ENCODE data around the gene PRR7.
"Not testable (repeated sequence)": the region's sequence is repeated elsewhere in the genome, so short reads cannot be mapped to it uniquely, and the experiment has no call there.

PRR7 gene

GRCh38 chr5:177478711-177479646 is 32.4 kb downstream of the PRR7 start:
- Histone ChIP-seq H3K27me3 (ENCODE audit: control insufficient read depth, insufficient read depth, low read length, poor library complexity, severe bottlenecking) (no peaks in the 10 kb centered on the region), H3K4me3 (ENCODE audit: insufficient read depth, low read depth, low read length) (no peak overlapping the region), H3K36me3 (ENCODE audit: control insufficient read depth, insufficient read depth, low read length) (peaks cover 6% of the 10 kb centered on the region), H3K27ac (ENCODE audit: insufficient read depth, low read depth, low read length, poor library complexity, severe bottlenecking) (no peak overlapping the region), H3K9me3 (ENCODE audit: control insufficient read depth, low read length) (no peaks in the 10 kb centered on the region), H3K4me1 (ENCODE audit: control insufficient read depth, insufficient read depth, low read length) (peaks cover 9% of the 10 kb centered on the region)
- 87 to 89% methylated on average over 18 of the region's 18 CpGs for WGBS, 2 experiments

GRCh38 chr5:177479774-177480173 is 33.2 kb downstream of the PRR7 start:
- Histone ChIP-seq H3K36me3 (ENCODE audit: control insufficient read depth, insufficient read depth, low read length) (peaks cover 10% of the 10 kb centered on the region), H3K27ac (ENCODE audit: insufficient read depth, low read depth, low read length, poor library complexity, severe bottlenecking) (peak overlapping the region; percentile 67), H3K9me3 (ENCODE audit: control insufficient read depth, low read length) (no peaks in the 10 kb centered on the region), H3K27me3 (ENCODE audit: control insufficient read depth, insufficient read depth, low read length, poor library complexity, severe bottlenecking) (no peaks in the 10 kb centered on the region), H3K4me3 (ENCODE audit: insufficient read depth, low read depth, low read length) (no peak overlapping the region), H3K4me1 (ENCODE audit: control insufficient read depth, insufficient read depth, low read length) (peaks cover 4% of the 10 kb centered on the region)
- 92 to 94% methylated on average over 14 of the region's 14 CpGs for WGBS, 2 experiments

- Histone ChIP-seq H3K4me3 (ENCODE audit: insufficient read depth, low read depth, low read length) (no peak overlapping the region), H3K36me3 (ENCODE audit: control insufficient read depth, insufficient read depth, low read length) (peaks cover 22% of the 10 kb centered on the region), H3K27ac (ENCODE audit: insufficient read depth, low read depth, low read length, poor library complexity, severe bottlenecking) (no peak overlapping the region), H3K27me3 (ENCODE audit: control insufficient read depth, insufficient read depth, low read length, poor library complexity, severe bottlenecking) (no peaks in the 10 kb centered on the region), H3K4me1 (ENCODE audit: control insufficient read depth, insufficient read depth, low read length) (no peaks in the 10 kb centered on the region), H3K9me3 (ENCODE audit: control insufficient read depth, low read length) (no peaks in the 10 kb centered on the region)
- WGBS, 2 experiments, result 91 to 94% methylated on average over 10 of the region's 10 CpGs
Measured at GRCh38 chr5:177482359-177482795, 35.8 kb downstream of the PRR7 start.

GRCh38 chr5:177483042-177483441 is 36.4 kb downstream of the PRR7 start:
- Histone ChIP-seq H3K36me3 (ENCODE audit: control insufficient read depth, insufficient read depth, low read length) (peaks cover 29% of the 10 kb centered on the region), H3K27ac (ENCODE audit: insufficient read depth, low read depth, low read length, poor library complexity, severe bottlenecking) (no peak overlapping the region), H3K9me3 (ENCODE audit: control insufficient read depth, low read length) (no peaks in the 10 kb centered on the region), H3K4me3 (ENCODE audit: insufficient read depth, low read depth, low read length) (no peak overlapping the region), H3K27me3 (ENCODE audit: control insufficient read depth, insufficient read depth, low read length, poor library complexity, severe bottlenecking) (no peaks in the 10 kb centered on the region), H3K4me1 (ENCODE audit: control insufficient read depth, insufficient read depth, low read length) (no peaks in the 10 kb centered on the region)
- 96 to 97% methylated on average over 9 of the region's 9 CpGs for WGBS, 2 experiments

GRCh38 chr5:177483994-177484901 is 37.6 kb downstream of the PRR7 start:
- Histone ChIP-seq H3K9me3 (ENCODE audit: control insufficient read depth, low read length) (no peaks in the 10 kb centered on the region), H3K4me3 (ENCODE audit: insufficient read depth, low read depth, low read length) (no peak overlapping the region), H3K27me3 (ENCODE audit: control insufficient read depth, insufficient read depth, low read length, poor library complexity, severe bottlenecking) (no peaks in the 10 kb centered on the region), H3K27ac (ENCODE audit: insufficient read depth, low read depth, low read length, poor library complexity, severe bottlenecking) (no peak overlapping the region), H3K36me3 (ENCODE audit: control insufficient read depth, insufficient read depth, low read length) (peaks cover 40% of the 10 kb centered on the region), H3K4me1 (ENCODE audit: control insufficient read depth, insufficient read depth, low read length) (no peaks in the 10 kb centered on the region)
- 95% methylated on average over 22 of the region's 22 CpGs for WGBS, 2 experiments

DNA sequence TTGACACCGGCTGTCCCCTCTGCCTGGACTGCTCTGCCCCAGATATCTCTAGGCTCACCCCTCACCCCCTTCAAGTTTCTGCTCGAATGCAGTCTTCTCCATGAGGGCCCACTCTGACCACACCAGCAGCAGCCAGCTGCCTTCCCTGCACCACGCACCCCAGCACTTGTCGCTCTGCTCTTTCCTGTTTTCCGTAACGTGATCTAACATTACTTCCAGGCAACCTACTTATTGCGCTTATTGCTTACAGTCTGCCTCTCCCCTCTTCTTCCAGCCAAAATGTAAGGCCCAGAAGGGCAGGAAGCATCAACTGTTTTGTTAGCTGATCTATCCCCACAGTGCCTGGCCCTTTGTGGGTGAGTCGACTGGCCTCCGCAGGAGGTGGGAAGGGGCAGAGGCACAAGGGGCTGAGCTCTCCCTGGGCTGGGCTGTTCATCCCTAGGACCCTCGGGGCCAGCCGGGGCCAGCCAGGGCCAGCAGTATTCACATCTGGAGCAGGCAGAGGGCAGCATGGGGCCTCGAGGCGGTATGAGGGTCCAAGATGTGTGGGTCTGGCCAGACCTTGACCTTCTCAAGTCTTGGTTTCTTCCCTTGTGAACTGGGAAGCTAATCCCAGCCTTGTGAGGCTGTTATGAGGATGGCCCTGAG is 38.4 kb downstream of the PRR7 start:
- 80 to 82% methylated on average over 13 of the region's 13 CpGs for WGBS, 2 experiments
- Histone ChIP-seq H3K9me3 (ENCODE audit: control insufficient read depth, low read length) (no peaks in the 10 kb centered on the region), H3K4me3 (ENCODE audit: insufficient read depth, low read depth, low read length) (no peak overlapping the region), H3K27ac (ENCODE audit: insufficient read depth, low read depth, low read length, poor library complexity, severe bottlenecking) (no peak overlapping the region), H3K36me3 (ENCODE audit: control insufficient read depth, insufficient read depth, low read length) (peaks cover 48% of the 10 kb centered on the region), H3K27me3 (ENCODE audit: control insufficient read depth, insufficient read depth, low read length, poor library complexity, severe bottlenecking) (no peaks in the 10 kb centered on the region), H3K4me1 (ENCODE audit: control insufficient read depth, insufficient read depth, low read length) (no peaks in the 10 kb centered on the region)

- not testable (repeated sequence) for H3K9me3 ChIP-seq (ENCODE audit: control insufficient read depth, low read length); H3K4me1 ChIP-seq (ENCODE audit: control insufficient read depth, insufficient read depth, low read length); H3K27me3 ChIP-seq (ENCODE audit: control insufficient read depth, insufficient read depth, low read length, poor library complexity, severe bottlenecking); H3K4me3 ChIP-seq (ENCODE audit: insufficient read depth, low read depth, low read length); H3K27ac ChIP-seq (ENCODE audit: insufficient read depth, low read depth, low read length, poor library complexity, severe bottlenecking)
- H3K36me3 ChIP-seq (ENCODE audit: control insufficient read depth, insufficient read depth, low read length), result peaks cover 53% of the 10 kb centered on the region
- 97 to 98% methylated on average over 3 of the region's 3 CpGs for WGBS, 2 experiments
Measured at GRCh38 chr5:177485753-177486152, 39.1 kb downstream of the PRR7 start.

DNA sequence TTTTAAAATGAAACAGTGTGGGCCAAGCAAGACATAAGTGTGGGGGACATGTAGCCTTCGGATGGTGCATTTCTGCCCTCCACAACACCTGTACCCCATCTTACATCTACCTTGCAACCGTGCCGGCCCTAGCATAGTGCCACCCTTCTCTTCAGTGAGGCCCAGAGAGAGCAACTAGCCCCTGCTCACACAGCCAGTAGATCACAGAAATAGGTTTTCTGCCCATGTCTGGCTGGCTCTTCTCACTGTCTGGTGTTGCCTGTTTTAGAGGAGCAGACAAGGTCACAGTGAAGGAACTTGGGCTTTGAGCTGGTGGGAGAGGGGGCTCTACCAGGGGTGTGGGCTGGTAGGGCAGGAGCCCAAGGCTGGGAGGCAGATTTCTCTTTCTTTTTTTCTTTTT is 39.6 kb downstream of the PRR7 start:
- no peaks in the 10 kb centered on the region for H3K27me3 ChIP-seq (ENCODE audit: control insufficient read depth, insufficient read depth, low read length, poor library complexity, severe bottlenecking)
- H3K4me3 ChIP-seq (ENCODE audit: insufficient read depth, low read depth, low read length), result no peak overlapping the region
- WGBS, 2 experiments, result 92 to 100% methylated on average over 3 of the region's 3 CpGs
- H3K36me3 ChIP-seq (ENCODE audit: control insufficient read depth, insufficient read depth, low read length), result peaks cover 53% of the 10 kb centered on the region
- H3K4me1 ChIP-seq (ENCODE audit: control insufficient read depth, insufficient read depth, low read length), result peaks cover 3% of the 10 kb centered on the region
- no peaks in the 10 kb centered on the region for H3K9me3 ChIP-seq (ENCODE audit: control insufficient read depth, low read length)
- no peak overlapping the region for H3K27ac ChIP-seq (ENCODE audit: insufficient read depth, low read depth, low read length, poor library complexity, severe bottlenecking)

- Histone ChIP-seq H3K36me3 (ENCODE audit: control insufficient read depth, insufficient read depth, low read length) (peaks cover 56% of the 10 kb centered on the region), H3K4me3 (ENCODE audit: insufficient read depth, low read depth, low read length) (no peak overlapping the region), H3K27ac (ENCODE audit: insufficient read depth, low read depth, low read length, poor library complexity, severe bottlenecking) (no peak overlapping the region), H3K27me3 (ENCODE audit: control insufficient read depth, insufficient read depth, low read length, poor library complexity, severe bottlenecking) (no peaks in the 10 kb centered on the region), H3K9me3 (ENCODE audit: control insufficient read depth, low read length) (no peaks in the 10 kb centered on the region), H3K4me1 (ENCODE audit: control insufficient read depth, insufficient read depth, low read length) (peaks cover 4% of the 10 kb centered on the region)
- WGBS, 2 experiments, result 94% methylated on average over 8 of the region's 8 CpGs
Measured at GRCh38 chr5:177487144-177487543, 40.5 kb downstream of the PRR7 start.

Data from ectodermal cell (in vitro differentiated cells).